HepG2 (cell line): ENCODE measurements around the gene GPR162. TPM values are rescaled to one million over a fixed set of nuclear protein-coding genes. Genes with fewer than 3 reads are reported as not detected.

ENCODE experiments used
- ATF7 ChIP-seq, 2 experiments: fragments of 450-650 bp in 1 of 2; sonication (generic) in 1 of 2; formaldehyde crosslinking in 1 of 2; IDR thresholded peaks; 2 replicates each; pipeline versions ENCODE4 v1.4.0 to v1.6.1; 2016 to 2020; ENCODE audit warnings: antibody characterized with exemption in 1 of 2, mild to moderate bottlenecking in 1 of 2, missing genetic modification reagents in 1 of 2
- DR1 ChIP-seq: sonication (generic); formaldehyde crosslinking; IDR thresholded peaks from 2 replicates; pipeline ENCODE4 v1.8.0; 2021; ENCODE audit warnings: mild to moderate bottlenecking, missing genetic modification reagents, inconsistent platforms
- HNRNPLL ChIP-seq: fragments of 200-400 bp; formaldehyde crosslinking; IDR thresholded peaks from 2 replicates; pipeline ENCODE4 v1.6.1; 2017; ENCODE audit warnings: mild to moderate bottlenecking, low read depth, low read length; ENCODE audit not compliant: poor library complexity, severe bottlenecking
- KDM5A ChIP-seq: fragments of 200-600 bp; sonication (generic); IDR thresholded peaks from 2 replicates; pipeline ENCODE4 v1.7.0; 2018; ENCODE audit warnings: antibody characterized with exemption, mild to moderate bottlenecking, low read length, borderline replicate concordance
- PITX1 ChIP-seq: sonication (generic); formaldehyde crosslinking; IDR thresholded peaks from 2 replicates; pipeline ENCODE4 v1.5.1; 2020; ENCODE audit warnings: mild to moderate bottlenecking, missing genetic modification reagents
- RFX1 ChIP-seq: fragments of 450-650 bp; IDR thresholded peaks from 2 replicates; pipeline ENCODE4 v1.6.1; 2017
- SAP130 ChIP-seq: IDR thresholded peaks from 2 replicates; pipeline ENCODE4 v1.6.1; 2016; ENCODE audit warnings: low read depth
- ZNF205 ChIP-seq: IDR thresholded peaks from 2 replicates; pipeline ENCODE4 v1.6.1; 2018; ENCODE audit warnings: missing biosample characterization, missing genetic modification reagents
- polyA plus RNA-seq, 8 experiments: library from polyadenylated mRNA; depleted of rRNA in 3 of 8; stranded (reverse) in 7 of 8; unstranded in 1 of 8; fragments of >200 nt; fragmentation: Illumina TruSeq in 4 of 8; extraction: Trizol in 4 of 8; gene quantifications; 2 replicates each; pipeline versions ENCODE4 v1.2.1 to v1.2.3, GENCODE V29; 2011 to 2016; ENCODE audit warnings: low read depth in 4 of 8, missing spikeins in 1 of 8, mixed read lengths in 1 of 8; ENCODE audit not compliant: insufficient read depth in 1 of 8
- total RNA-seq, 5 experiments: library from RNA; depleted of rRNA; stranded (reverse); fragments of >200 nt; fragmentation: Illumina TruSeq; extraction: Trizol; gene quantifications; 2 replicates each; pipeline ENCODE4 v1.2.3, GENCODE V29; 2016; ENCODE audit warnings: low read depth in 1 of 5
- TF ChIP-seq, protein P1 (sequence below): sonication (generic); formaldehyde crosslinking; IDR thresholded peaks from 2 replicates; pipeline ENCODE4 v1.5.0; 2020; ENCODE audit warnings: mild to moderate bottlenecking, missing genetic modification reagents

Gene GPR162
- total and polyA plus RNA-seq, 2 of the 13 experiments (the other 11 are each of a cell fraction or from before 2014, with no cell fraction given), result 0.08 TPM; not detected in 1

DNA sequence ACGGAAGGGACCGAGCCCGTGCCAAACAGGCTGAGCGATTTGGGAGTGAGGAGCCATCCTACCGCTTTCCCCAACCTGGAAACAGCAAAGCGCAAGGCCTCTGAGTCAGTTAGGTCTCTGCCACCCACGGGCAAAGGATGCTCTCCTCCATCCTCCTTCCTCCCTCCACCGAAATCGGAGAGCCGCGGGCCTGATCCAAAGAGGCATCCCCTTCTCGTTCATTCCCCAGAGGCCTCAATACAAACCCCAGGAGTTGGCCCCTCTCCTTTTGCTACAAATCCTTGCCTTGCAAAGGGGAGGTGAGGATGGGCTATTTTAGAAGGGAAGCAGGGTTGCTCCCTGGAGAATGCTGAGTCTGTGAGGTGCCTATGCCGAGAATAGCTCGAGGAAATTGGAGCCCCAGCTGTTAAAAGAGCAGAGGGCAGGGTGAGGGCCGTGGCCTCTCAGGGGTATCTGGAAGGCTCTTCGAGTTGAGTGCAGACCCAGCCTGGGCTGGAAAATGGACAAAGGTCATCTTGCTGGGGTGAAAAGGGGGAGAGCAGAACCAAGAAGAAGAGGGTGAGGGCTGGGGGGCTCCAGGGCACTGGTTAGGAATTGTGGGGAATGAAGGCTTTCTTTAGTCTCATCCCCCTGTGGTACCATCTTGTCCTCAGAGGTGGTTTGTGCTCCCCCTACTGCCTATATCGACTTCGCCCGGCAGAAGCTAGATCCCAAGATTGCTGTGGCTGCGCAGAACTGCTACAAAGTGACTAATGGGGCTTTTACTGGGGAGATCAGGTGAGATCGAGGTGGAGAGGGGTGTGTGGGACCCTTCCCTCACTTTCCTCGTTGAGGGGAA lies 46.8 kb downstream of the GPR162 start (continued):
- TF ChIP-seq HNRNPLL (no peak), ZNF205 (CRISPR knock-in tag) (0 out of 2 replicates have a peak, but pooled peaks have one; percentile 4), KDM5A (0 out of 2 replicates have a peak, but pooled peaks have one; percentile 22), PITX1 (CRISPR knock-in tag) (0 out of 2 replicates have a peak, but pooled peaks have one; percentile 5), SAP130 (CRISPR knock-in tag) (peak; percentile 1; the same call in 1 of the 2 replicates), RFX1 (no peak), DR1 (0 out of 2 replicates have a peak, but pooled peaks have one; percentile 29), ATF7 (IDR thresholded peaks at IDR 0.05) (no peak), ATF7 (CRISPR knock-in tag; IDR thresholded peaks at IDR 0.05) (0 out of 2 replicates have a peak, but pooled peaks have one; percentile 31)
- TF ChIP-seq, protein P1, sequence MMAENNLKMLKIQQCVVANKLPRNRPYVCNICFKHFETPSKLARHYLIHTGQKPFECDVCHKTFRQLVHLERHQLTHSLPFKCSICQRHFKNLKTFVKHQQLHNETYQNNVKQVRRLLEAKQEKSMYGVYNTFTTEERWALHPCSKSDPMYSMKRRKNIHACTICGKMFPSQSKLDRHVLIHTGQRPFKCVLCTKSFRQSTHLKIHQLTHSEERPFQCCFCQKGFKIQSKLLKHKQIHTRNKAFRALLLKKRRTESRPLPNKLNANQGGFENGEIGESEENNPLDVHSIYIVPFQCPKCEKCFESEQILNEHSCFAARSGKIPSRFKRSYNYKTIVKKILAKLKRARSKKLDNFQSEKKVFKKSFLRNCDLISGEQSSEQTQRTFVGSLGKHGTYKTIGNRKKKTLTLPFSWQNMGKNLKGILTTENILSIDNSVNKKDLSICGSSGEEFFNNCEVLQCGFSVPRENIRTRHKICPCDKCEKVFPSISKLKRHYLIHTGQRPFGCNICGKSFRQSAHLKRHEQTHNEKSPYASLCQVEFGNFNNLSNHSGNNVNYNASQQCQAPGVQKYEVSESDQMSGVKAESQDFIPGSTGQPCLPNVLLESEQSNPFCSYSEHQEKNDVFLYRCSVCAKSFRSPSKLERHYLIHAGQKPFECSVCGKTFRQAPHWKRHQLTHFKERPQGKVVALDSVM (CRISPR knock-in tag), result 0 out of 2 replicates have a peak, but pooled peaks have one; percentile 3
- TF ChIP-seq, all 625 proteins: peak for 20
